ENCODE measurements around the gene DDX41. TPM values are rescaled to one million over a fixed set of nuclear protein-coding genes. Genes with fewer than 3 reads are reported as not detected.
"Not testable (repeated sequence)": the region's sequence is repeated elsewhere in the genome, so short reads cannot be mapped to it uniquely, and the experiment has no call there.

Gene DDX41
- total RNA-seq (2014; rRNA removed; shearing (Covaris generic)) (78.5 and 117 TPM in 2 replicates), polyA plus RNA-seq (2016; fragmentation: Nextera tagmentation; extraction: Ambion mirVana) (63.0 and 67.9 TPM in 2 replicates)

DNA sequence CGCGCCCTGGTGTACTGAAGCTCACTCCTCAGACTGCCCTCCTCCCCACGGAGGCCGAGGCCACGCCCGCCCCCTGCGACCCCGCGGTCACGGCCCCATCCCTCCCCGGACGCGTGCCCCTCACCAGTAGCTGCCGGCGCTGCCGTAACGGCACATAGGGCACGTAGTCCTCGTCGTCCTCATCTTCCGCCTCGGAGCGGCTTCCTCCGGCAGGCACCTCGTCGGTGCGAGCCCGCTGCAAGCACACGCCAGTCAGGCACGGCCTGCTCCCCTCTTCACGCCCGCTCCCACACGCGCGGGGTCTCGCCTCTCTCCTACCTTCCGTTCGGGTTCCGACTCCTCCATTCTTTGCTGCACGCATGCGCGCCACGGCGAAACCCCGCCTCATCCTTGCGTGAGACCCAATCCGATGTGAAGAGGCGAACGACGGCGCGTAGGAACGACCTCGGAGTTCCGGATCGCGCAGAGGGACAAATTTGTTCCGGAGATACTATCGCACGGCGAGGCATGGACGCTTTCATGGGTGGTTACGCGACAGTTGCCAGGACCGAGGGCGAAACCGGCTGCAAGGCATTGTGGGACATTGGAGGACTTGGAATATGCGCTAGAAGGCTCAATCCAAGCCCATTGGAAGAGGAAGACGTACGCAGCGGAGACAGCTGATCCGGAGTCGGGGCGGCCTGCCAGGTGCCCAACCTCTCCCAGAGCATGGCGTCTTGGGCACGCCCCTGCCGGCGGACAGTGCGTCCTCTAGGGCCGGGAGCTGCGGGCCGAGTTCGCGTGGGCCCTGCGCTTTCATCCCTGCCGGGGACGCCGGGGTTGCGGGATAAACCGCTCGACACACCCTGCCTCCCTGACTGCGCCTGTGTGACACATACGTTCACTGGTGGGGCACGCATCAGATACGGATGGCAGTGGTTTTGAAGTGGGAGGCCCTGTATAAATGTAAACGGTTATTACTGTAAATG lies at the start of gene DDX41:
Gene DDX41 (minus strand): TSS at position 361 of the 968 bp plus-strand sequence. CDS start 16 bp downstream, at position 345.
- peaks cover 22% of the 10 kb centered on the region for H3K36me3 ChIP-seq (ENCODE audit: low read depth)
- DNase-seq, result peak; percentile 99
- in situ Hi-C loops (cut with MboI), result no loop called here
- peaks cover 17% of the 10 kb centered on the region for H3K4me1 ChIP-seq (ENCODE audit: insufficient read depth)
- peak within 1 kb of the TSS; percentile 87 for H3K4me3 ChIP-seq
- peak within 1 kb of the TSS; percentile 48 for H2AFZ ChIP-seq
- H3K79me2 ChIP-seq (ENCODE audit: insufficient read depth), result peaks cover 46% of the 10 kb centered on the region
- no peaks in the 10 kb centered on the region for H4K20me1 ChIP-seq (ENCODE audit: insufficient read depth)
- peak within 1 kb of the TSS; percentile 76 for H3K4me2 ChIP-seq (ENCODE audit: unreplicated experiment)
- H3F3A ChIP-seq (ENCODE audit: insufficient read depth), result peaks cover 8% of the 10 kb centered on the region; the same call in 1 of the 2 replicates
- H3K9me2 ChIP-seq (ENCODE audit: insufficient read depth), result no peaks in the 10 kb centered on the region
- peak within 1 kb of the TSS; percentile 85 for H3K9ac ChIP-seq
- H3K9me3 ChIP-seq (ENCODE audit: low read depth), result no peaks in the 10 kb centered on the region
- 0 to 1% methylated on average over 83 to 88 of the region's 96 CpGs for WGBS, 2 experiments (ENCODE audit: low coverage in 1 of 2, low lambda C conversion rate in 2 of 2, missing lambda C conversion rate in 2 of 2)
- peak within 1 kb of the TSS; percentile 72 for H3K27ac ChIP-seq
- TF ChIP-seq EZH2 (IDR thresholded peaks at IDR 0.05; ENCODE audit: insufficient read depth, poor library complexity, severe bottlenecking) (no peak), EZH2phosphoT487 (IDR thresholded peaks at IDR 0.05; ENCODE audit: insufficient read depth, low read depth) (no peak)
- no peaks in the 10 kb centered on the region for H3K27me3 ChIP-seq (replicated peaks; ENCODE audit: insufficient read depth)

GRCh38 chr5:177565046-177565445 lies 48.3 kb upstream of the DDX41 start:
- no peak for DNase-seq
- 54 to 59% methylated on average over 8 of the region's 8 CpGs for WGBS, 2 experiments (ENCODE audit: low coverage in 1 of 2, low lambda C conversion rate in 2 of 2, missing lambda C conversion rate in 2 of 2)
- no peaks in the 10 kb centered on the region; the same call in none of the 2 replicates for H3K27me3 ChIP-seq (replicated peaks; ENCODE audit: insufficient read depth)
- H3K4me2 ChIP-seq (ENCODE audit: unreplicated experiment), result no peak overlapping the region
- H3K4me3 ChIP-seq, result no peak overlapping the region
- H3K9ac ChIP-seq, result no peak overlapping the region
- H4K20me1 ChIP-seq (ENCODE audit: insufficient read depth), result no peaks in the 10 kb centered on the region
- no peak for TF ChIP-seq EZH2phosphoT487 (IDR thresholded peaks at IDR 0.05; ENCODE audit: insufficient read depth, low read depth)
- no peak for TF ChIP-seq EZH2 (IDR thresholded peaks at IDR 0.05; ENCODE audit: insufficient read depth, poor library complexity, severe bottlenecking)
- H3K36me3 ChIP-seq (ENCODE audit: low read depth), result no peaks in the 10 kb centered on the region
- H3K27ac ChIP-seq, result no peak overlapping the region
- no peaks in the 10 kb centered on the region for H3K9me2 ChIP-seq (ENCODE audit: insufficient read depth)
- H2AFZ ChIP-seq, result no peak overlapping the region
- no peaks in the 10 kb centered on the region for H3K4me1 ChIP-seq (ENCODE audit: insufficient read depth)
- H3K79me2 ChIP-seq (ENCODE audit: insufficient read depth), result no peaks in the 10 kb centered on the region
- H3K9me3 ChIP-seq (ENCODE audit: low read depth), result no peaks in the 10 kb centered on the region
- H3F3A ChIP-seq (ENCODE audit: insufficient read depth), result no peaks in the 10 kb centered on the region
- in situ Hi-C loops (cut with MboI), result no loop called here

DNA sequence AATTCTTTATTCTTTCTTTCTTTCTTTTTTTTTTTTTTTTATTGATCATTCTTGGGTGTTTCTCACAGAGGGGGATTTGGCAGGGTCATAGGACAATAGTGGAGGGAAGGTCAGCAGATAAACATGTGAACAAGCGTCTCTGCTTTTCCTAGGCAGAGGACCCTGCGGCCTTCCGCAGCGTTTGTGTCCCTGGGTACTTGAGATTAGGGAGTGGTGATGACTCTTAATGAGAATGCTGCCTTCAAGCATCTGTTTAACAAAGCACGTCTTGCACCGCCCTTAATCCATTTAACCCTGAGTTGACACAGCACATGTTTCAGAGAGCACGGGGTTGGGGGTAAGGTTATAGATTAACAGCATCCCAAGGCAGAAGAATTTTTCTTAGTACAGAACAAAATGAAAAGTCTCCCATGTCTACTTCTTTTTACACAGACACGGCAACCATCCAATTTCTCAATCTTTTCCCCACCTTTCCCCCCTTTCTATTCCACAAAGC lies 42.7 kb upstream of the DDX41 start:
- H3K36me3 ChIP-seq (ENCODE audit: low read depth); H2AFZ ChIP-seq; H3K4me2 ChIP-seq (ENCODE audit: unreplicated experiment); DNase-seq; H3K27me3 ChIP-seq (replicated peaks; ENCODE audit: insufficient read depth); H3K79me2 ChIP-seq (ENCODE audit: insufficient read depth); H3K9me3 ChIP-seq (ENCODE audit: low read depth); H3K9me2 ChIP-seq (ENCODE audit: insufficient read depth); H3K4me3 ChIP-seq; H3F3A ChIP-seq (ENCODE audit: insufficient read depth); H3K4me1 ChIP-seq (ENCODE audit: insufficient read depth); H4K20me1 ChIP-seq (ENCODE audit: insufficient read depth); in situ Hi-C loops (cut with MboI); H3K9ac ChIP-seq; H3K27ac ChIP-seq: not testable (repeated sequence)
- 21 to 22% methylated on average over 8 of the region's 8 CpGs for WGBS, 2 experiments (ENCODE audit: low coverage in 1 of 2, low lambda C conversion rate in 2 of 2, missing lambda C conversion rate in 2 of 2)

GRCh38 chr5:177557796-177558195 lies 41.0 kb upstream of the DDX41 start:
- Histone ChIP-seq H3K9me2 (ENCODE audit: insufficient read depth) (no peaks in the 10 kb centered on the region), H3K4me1 (ENCODE audit: insufficient read depth) (peaks cover 7% of the 10 kb centered on the region), H3K9me3 (ENCODE audit: low read depth) (no peaks in the 10 kb centered on the region), H4K20me1 (ENCODE audit: insufficient read depth) (no peaks in the 10 kb centered on the region), H3K4me2 (ENCODE audit: unreplicated experiment) (no peak overlapping the region), H3K9ac (no peak overlapping the region), H3K27ac (no peak overlapping the region), H3K4me3 (no peak overlapping the region), H3F3A (ENCODE audit: insufficient read depth) (peaks cover 4% of the 10 kb centered on the region; the same call in 1 of the 2 replicates), H3K36me3 (ENCODE audit: low read depth) (no peaks in the 10 kb centered on the region), H3K27me3 (replicated peaks; ENCODE audit: insufficient read depth) (no peaks in the 10 kb centered on the region; the same call in 1 of the 2 replicates), H2AFZ (no peak overlapping the region), H3K79me2 (ENCODE audit: insufficient read depth) (peaks cover 18% of the 10 kb centered on the region)
- WGBS, 2 experiments (ENCODE audit: low coverage in 1 of 2, low lambda C conversion rate in 2 of 2, missing lambda C conversion rate in 2 of 2), result 74 to 85% methylated on average over 5 of the region's 5 CpGs
- no peak for TF ChIP-seq EZH2phosphoT487 (IDR thresholded peaks at IDR 0.05; ENCODE audit: insufficient read depth, low read depth)
- TF ChIP-seq EZH2 (IDR thresholded peaks at IDR 0.05; ENCODE audit: insufficient read depth, poor library complexity, severe bottlenecking), result no peak
- no peak for DNase-seq
- in situ Hi-C loops (cut with MboI), result no loop called here

Data from GM23248 (cell line).